AG09309 (cell line): ENCODE results near the gene EFNA5.
"Not testable (repeated sequence)": the region's sequence is repeated elsewhere in the genome, so short reads cannot be mapped to it uniquely, and the experiment has no call there.

Experiments used
- DNase-seq: peaks from one replicate; pipeline ENCODE4 v3.0.0-alpha.2; 2010; ENCODE audit warnings: low read depth
- H3K4me3 ChIP-seq: 2 replicates; pipeline ENCODE4 v1.5.1; 2011; ENCODE audit warnings: mild to moderate bottlenecking, low read depth, low read length, moderate library complexity; ENCODE audit not compliant: control insufficient read depth
- CTCF ChIP-seq: IDR thresholded peaks from 2 replicates; pipeline ENCODE4 v1.5.1; 2011; ENCODE audit warnings: mild to moderate bottlenecking, low read depth, low read length, inconsistent platforms; ENCODE audit not compliant: insufficient read depth, control insufficient read depth; ENCODE audit errors: missing control alignments

Gene EFNA5

GRCh38 chr5:107439832-107440231, 230.9 kb downstream of the EFNA5 start:
- no peak overlapping the region for H3K4me3 ChIP-seq
- DNase-seq, result no peak
- TF ChIP-seq CTCF, result no peak

GRCh38 chr5:107437986-107438510, 232.7 kb downstream of the EFNA5 start:
- TF ChIP-seq CTCF, result no peak
- H3K4me3 ChIP-seq, result no peak overlapping the region
- no peak for DNase-seq

- DNase-seq, result no peak
- no peak overlapping the region for H3K4me3 ChIP-seq
- TF ChIP-seq CTCF, result no peak
Observed at GRCh38 chr5:107437154-107437553, 233.6 kb downstream of the EFNA5 start.

GRCh38 chr5:107436201-107436600, 234.5 kb downstream of the EFNA5 start:
- DNase-seq, result no peak
- no peak overlapping the region for H3K4me3 ChIP-seq
- TF ChIP-seq CTCF, result no peak

- no peak overlapping the region for H3K4me3 ChIP-seq
- DNase-seq, result no peak
- TF ChIP-seq CTCF, result no peak
Observed at GRCh38 chr5:107435061-107435460, 235.7 kb downstream of the EFNA5 start.

- not testable (repeated sequence) for DNase-seq, H3K4me3 ChIP-seq
Observed at GRCh38 chr5:107433646-107434045, 237.1 kb downstream of the EFNA5 start.

- no peak for TF ChIP-seq CTCF
- no peak for DNase-seq
- H3K4me3 ChIP-seq, result no peak overlapping the region
Observed at GRCh38 chr5:107431998-107432397, 238.7 kb downstream of the EFNA5 start.

- H3K4me3 ChIP-seq, result no peak overlapping the region
- TF ChIP-seq CTCF, result no peak
- no peak for DNase-seq
Observed at GRCh38 chr5:107431536-107431935, 239.2 kb downstream of the EFNA5 start.
